NCI-H446 (cell line): ENCODE data around the gene CDH6.

ENCODE experiments used
- DNase-seq, 2 experiments: peaks; one replicate each; lab custom pipeline; 2025; lab: John Stamatoyannopoulos, UW

Gene CDH6

DNA sequence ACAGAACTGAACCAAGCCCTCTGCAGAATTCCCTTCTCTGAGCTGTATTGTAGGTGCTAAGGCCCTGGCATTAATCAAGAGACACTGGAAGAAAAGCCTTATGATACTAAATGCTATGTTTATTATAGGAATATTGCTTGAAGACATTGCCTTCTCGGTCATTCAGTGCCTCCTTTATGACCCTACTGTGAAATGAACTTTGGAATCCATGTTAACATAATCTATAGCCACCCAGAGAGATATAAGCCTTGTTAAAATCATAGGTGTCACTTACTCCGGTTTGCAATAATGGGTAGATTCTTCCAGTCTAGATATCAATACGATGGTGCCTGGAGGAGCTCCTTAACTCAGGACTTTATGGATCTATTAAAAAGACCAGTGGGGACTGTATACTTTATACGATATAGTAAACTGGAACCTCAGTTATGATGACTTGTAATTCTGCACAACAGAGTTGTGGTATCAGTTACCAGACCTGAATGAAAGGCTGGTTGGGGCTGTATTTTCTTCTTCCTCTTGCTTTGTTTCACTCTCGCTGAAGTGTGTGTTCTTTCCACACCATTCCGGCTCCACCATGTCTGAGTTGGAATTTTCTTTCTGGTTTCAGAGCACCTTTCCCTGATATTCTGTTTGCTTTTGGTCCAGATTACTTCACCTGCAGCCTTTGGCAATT lies 183.9 kb downstream of the CDH6 start:
- no peak for DNase-seq

GRCh38 chr5:31378136-31378535 lies 184.7 kb downstream of the CDH6 start:
- DNase-seq, result no peak
